CD8-positive, alpha-beta memory T cell (primary cell): ENCODE data around the gene CDC6. TPM values are rescaled to one million over a fixed set of nuclear protein-coding genes. Genes with fewer than 3 reads are reported as not detected.

Experiments used
- CTCF ChIA-PET: fragments of 350-600 bp; sonication (Branson Sonifier 250); formaldehyde crosslinking; loops from one replicate; lab custom pipeline; 2021; ENCODE audit warnings: antibody characterized with exemption; lab: Charles Lee
- POLR2A ChIA-PET: fragments of 350-600 bp; sonication (Branson Sonifier 250); formaldehyde crosslinking; loops from one replicate; lab custom pipeline; 2021; ENCODE audit warnings: antibody characterized with exemption; lab: Charles Lee
- DNase-seq, 5 donors: peaks; one replicate each; pipeline versions ENCODE4 v3.0.0 to v3.0.0-alpha.2; 2020 to 2022; ENCODE audit warnings: mixed read lengths in 1 of 5
- H3K27ac ChIP-seq: one replicate; pipeline ENCODE4 v1.7.0; 2013; ENCODE audit warnings: low read depth, mild to moderate bottlenecking, low read length, moderate library complexity
- H3K27me3 ChIP-seq: 2 replicates; pipeline ENCODE4 v1.7.0; 2013; ENCODE audit warnings: low read length, mild to moderate bottlenecking; ENCODE audit not compliant: insufficient read depth, poor library complexity, severe bottlenecking
- H3K36me3 ChIP-seq: 2 replicates; pipeline ENCODE4 v1.7.0; 2013; ENCODE audit warnings: mild to moderate bottlenecking, low read length, moderate library complexity; ENCODE audit not compliant: insufficient read depth
- H3K4me1 ChIP-seq: 2 replicates; pipeline ENCODE4 v1.7.0; 2013; ENCODE audit warnings: mild to moderate bottlenecking, low read length, moderate library complexity; ENCODE audit not compliant: insufficient read depth
- H3K4me3 ChIP-seq: 2 replicates; pipeline ENCODE4 v1.7.0; 2013; ENCODE audit warnings: mild to moderate bottlenecking, low read length
- H3K9me3 ChIP-seq: 2 replicates; pipeline ENCODE4 v1.7.0; 2013; ENCODE audit warnings: mild to moderate bottlenecking, low read length
- H3K27ac Mint-ChIP-seq, 8 donors: one replicate each; pipeline ENCODE4 v1.8.0; 2020 to 2021; ENCODE audit warnings: mixed read lengths in 8 of 8, mild to moderate bottlenecking in 6 of 8, inconsistent platforms in 3 of 8, moderate library complexity in 3 of 8
- H3K27me3 Mint-ChIP-seq, 2 donors: one replicate each; pipeline ENCODE4 v1.8.0; 2020 to 2021; ENCODE audit warnings: mixed read lengths in 2 of 2, mild to moderate bottlenecking in 1 of 2, moderate library complexity in 1 of 2
- H3K36me3 Mint-ChIP-seq, 3 donors: one replicate each; pipeline ENCODE4 v1.8.0; 2020 to 2021; ENCODE audit warnings: mixed read lengths in 3 of 3, inconsistent platforms in 1 of 3, mild to moderate bottlenecking in 1 of 3
- H3K4me1 Mint-ChIP-seq, 3 donors: one replicate each; pipeline ENCODE4 v1.8.0; 2020 to 2021; ENCODE audit warnings: mixed read lengths in 3 of 3, inconsistent platforms in 1 of 3, mild to moderate bottlenecking in 1 of 3
- H3K4me3 Mint-ChIP-seq, 7 donors: one replicate each; pipeline ENCODE4 v1.8.0; 2020 to 2021; ENCODE audit warnings: mixed read lengths in 7 of 7, mild to moderate bottlenecking in 6 of 7, moderate library complexity in 4 of 7, inconsistent platforms in 2 of 7
- H3K9me3 Mint-ChIP-seq, 5 donors: one replicate each; pipeline ENCODE4 v1.8.0; 2020 to 2022; ENCODE audit warnings: mixed read lengths in 5 of 5, mild to moderate bottlenecking in 3 of 5, moderate library complexity in 2 of 5, inconsistent platforms in 1 of 5
- polyA plus RNA-seq: library from polyadenylated mRNA; unstranded; fragments of 300-500 nt; fragmentation: Illumina TruSeq; gene quantifications from one replicate; pipeline ENCODE4 v1.2.3, GENCODE V29; 2021
- total RNA-seq, 2 experiments: library from RNA; stranded (reverse); gene quantifications; one replicate each; pipeline ENCODE4 v1.2.3, GENCODE V29; 2021

CDC6 gene
- total and polyA plus RNA-seq, 3 experiments from 2014 or later, result 0.49 to 110 (median 107) TPM

DNA sequence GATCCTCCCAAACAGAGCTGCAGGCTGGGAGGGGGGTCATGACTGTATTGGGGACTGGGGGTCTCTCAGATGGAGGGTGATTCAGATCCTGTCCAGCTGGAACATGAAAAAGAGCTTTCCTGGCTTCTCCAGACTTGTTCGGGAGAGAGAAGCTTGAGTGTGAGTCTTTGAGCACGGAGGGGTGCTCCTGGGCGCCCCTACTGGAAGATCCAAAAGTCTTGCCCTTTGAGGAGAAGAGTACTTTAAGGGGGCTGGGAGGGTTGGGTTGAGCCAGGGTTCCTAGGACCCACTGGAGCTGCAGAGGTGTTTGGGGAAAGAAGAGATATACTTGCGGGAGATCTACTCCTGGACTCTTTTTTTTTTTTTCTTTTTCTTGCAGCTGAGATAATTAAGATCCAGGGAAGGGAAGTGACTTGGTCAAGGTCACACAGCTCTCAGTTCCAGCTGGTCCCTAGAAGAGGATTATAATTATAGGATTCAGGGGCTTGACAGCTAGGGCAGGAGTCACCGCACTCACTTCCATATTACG lies 29.7 kb downstream of the CDC6 start:
- H3K4me1 Mint-ChIP-seq, result peaks cover 50 to 83% (median 82%) of the 10 kb centered on the region in 3 donors
- Histone ChIP-seq H3K9me3 (no peaks in the 10 kb centered on the region), H3K4me3 (peak overlapping the region; percentile 92), H3K4me1 (peaks cover 67% of the 10 kb centered on the region), H3K36me3 (no peaks in the 10 kb centered on the region), H3K27me3 (no peaks in the 10 kb centered on the region), H3K27ac (peak overlapping the region; percentile 84)
- peaks cover 0 to 2% (median 0%) of the 10 kb centered on the region in 5 donors for H3K9me3 Mint-ChIP-seq
- peak overlapping the region; percentile 93 to 100 (median 100) for H3K27ac Mint-ChIP-seq
- ChIA-PET POLR2A (interaction anchor here (0.6 to 2.9 kb wide), 5 partner anchors 9 to 247 kb away, joined by 3 to 17 read pairs (median 3); no protein-coding TSS in a partner anchor), CTCF (interaction anchor here (0.5 to 8.0 kb wide), 9 partner anchors 11 to 842 kb away, joined by 3 to 83 read pairs (median 7); partner anchors contain the start of gene RARA)
- peaks cover 0 to 15% (median 0%) of the 10 kb centered on the region in 3 donors for H3K36me3 Mint-ChIP-seq
- H3K27me3 Mint-ChIP-seq, result no peaks in the 10 kb centered on the region
- DNase-seq, result peak in 4 of 5 donors; percentile 34 to 65 (median 42)
- H3K4me3 Mint-ChIP-seq, result peak overlapping the region; percentile 86 to 98 (median 98)

DNA sequence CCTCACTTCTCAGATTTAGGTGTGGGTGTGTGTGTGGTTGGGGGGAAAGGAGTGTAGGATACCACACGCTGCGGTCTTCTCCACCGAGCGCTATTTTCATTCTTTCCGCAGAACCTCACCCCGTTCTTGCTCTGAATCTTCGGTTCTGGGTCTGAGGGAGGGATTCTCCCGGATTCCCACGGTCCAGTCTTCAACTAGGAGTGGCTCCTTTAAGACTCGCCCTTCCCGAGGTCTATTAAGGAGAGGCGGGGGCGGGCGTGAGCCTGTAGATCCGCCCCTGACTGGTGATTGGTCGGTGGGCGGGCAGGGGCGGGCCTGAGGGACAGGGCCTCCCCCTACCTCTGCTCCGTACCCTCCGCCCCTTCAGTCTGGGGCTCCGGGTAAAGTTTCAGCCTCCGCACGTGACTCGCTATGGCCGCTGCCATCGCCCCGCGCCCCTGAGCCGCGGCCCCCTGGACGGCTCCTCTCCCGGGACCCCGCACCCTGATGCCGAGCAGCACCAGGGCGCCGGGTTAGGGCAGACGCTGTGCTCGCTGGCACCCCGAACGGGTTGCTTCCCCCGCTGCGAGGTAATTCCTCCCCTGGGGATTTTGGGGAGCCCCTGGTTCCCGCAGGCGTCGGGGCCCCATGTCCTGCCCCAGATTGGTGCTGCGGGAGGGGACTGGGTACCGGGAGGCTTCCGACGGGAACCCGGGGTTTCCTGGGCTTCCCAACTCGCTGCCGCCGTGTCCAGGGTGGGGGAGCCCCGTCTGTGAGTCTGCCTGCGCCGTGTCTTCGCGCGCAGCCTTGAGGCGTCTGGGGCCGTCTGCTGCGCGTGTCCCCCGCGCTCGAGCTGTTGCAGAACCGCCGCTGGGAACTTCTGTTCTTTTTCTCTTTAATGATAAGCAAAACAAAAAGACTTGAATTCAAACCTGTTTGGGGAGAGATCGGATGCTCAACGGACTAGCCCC lies 30.5 kb downstream of the CDC6 start:
- H3K9me3 Mint-ChIP-seq, result peaks cover 0 to 8% (median 2%) of the 10 kb centered on the region in 5 donors
- CTCF ChIA-PET, result interaction anchor here (0.8 to 8.0 kb wide), 10 partner anchors 11 to 214 kb away, joined by 3 to 83 read pairs (median 6); partner anchors contain the start of gene RARA
- Histone ChIP-seq H3K27ac (peak overlapping the region; percentile 84), H3K36me3 (no peaks in the 10 kb centered on the region), H3K4me3 (peak overlapping the region; percentile 92), H3K9me3 (no peaks in the 10 kb centered on the region), H3K4me1 (peaks cover 70% of the 10 kb centered on the region), H3K27me3 (no peaks in the 10 kb centered on the region)
- POLR2A ChIA-PET, result interaction anchor here (0.6 to 2.9 kb wide), 7 partner anchors 10 to 35 kb away, joined by 3 to 17 read pairs (median 4); partner anchors contain the start of gene CDC6
- peak overlapping the region; percentile 86 to 98 (median 98) for H3K4me3 Mint-ChIP-seq
- H3K27me3 Mint-ChIP-seq, result peaks cover 0 to 7% of the 10 kb centered on the region in 2 donors
- H3K27ac Mint-ChIP-seq, result peak overlapping the region; percentile 98 to 100 (median 100)
- H3K36me3 Mint-ChIP-seq, result peaks cover 0 to 19% (median 0%) of the 10 kb centered on the region in 3 donors
- H3K4me1 Mint-ChIP-seq, result peaks cover 57 to 91% (median 86%) of the 10 kb centered on the region in 3 donors
- DNase-seq, result peak; percentile 89 to 93 (median 90)

DNA sequence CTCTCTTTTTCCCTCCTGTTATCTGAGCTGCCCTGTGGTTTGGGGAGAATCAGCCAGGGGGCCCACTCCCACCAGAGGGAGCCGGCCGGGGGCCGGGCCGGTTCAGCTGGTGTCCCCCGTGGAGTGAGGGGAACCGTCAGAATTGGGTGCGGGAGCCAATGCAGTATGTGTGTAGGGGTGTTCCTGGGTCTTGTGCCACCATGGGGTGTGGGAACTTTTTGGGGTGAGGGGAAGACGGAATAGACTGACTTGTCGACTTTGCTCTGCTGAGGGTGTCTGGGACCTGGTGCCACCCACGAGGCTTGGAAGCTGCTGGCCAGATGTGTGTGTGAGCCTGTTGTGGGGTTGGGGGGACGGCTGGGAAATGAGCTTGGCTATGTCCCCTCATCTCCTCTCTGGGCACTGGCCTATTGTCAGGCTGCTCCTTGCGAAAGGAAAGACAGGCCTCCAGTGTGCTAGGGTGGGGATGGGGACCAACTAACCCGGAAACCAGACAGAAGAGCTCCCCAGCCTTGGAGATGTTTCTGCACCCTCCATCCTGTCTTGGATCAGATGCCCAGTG lies 31.2 kb downstream of the CDC6 start:
- Histone ChIP-seq H3K4me1 (peaks cover 77% of the 10 kb centered on the region), H3K4me3 (peak overlapping the region; percentile 92), H3K27me3 (no peaks in the 10 kb centered on the region), H3K27ac (peak overlapping the region; percentile 84), H3K36me3 (no peaks in the 10 kb centered on the region), H3K9me3 (no peaks in the 10 kb centered on the region)
- Mint-ChIP-seq H3K36me3 (peaks cover 0 to 19% (median 0%) of the 10 kb centered on the region in 3 donors), H3K4me1 (peaks cover 65 to 91% (median 86%) of the 10 kb centered on the region in 3 donors), H3K27ac (peak overlapping the region; percentile 98 to 100 (median 100)), H3K27me3 (peaks cover 0 to 8% of the 10 kb centered on the region in 2 donors), H3K9me3 (peaks cover 0 to 8% (median 2%) of the 10 kb centered on the region in 5 donors), H3K4me3 (peak overlapping the region; percentile 86 to 98 (median 98))
- DNase-seq, result peak in 2 of 5 donors; percentile 31 to 59
- ChIA-PET POLR2A (interaction anchor here (0.5 to 2.9 kb wide), 7 partner anchors 9 to 68 kb away, joined by 3 to 17 read pairs (median 4); partner anchors contain the start of genes CDC6 and RARA), CTCF (interaction anchor here (0.9 to 8.0 kb wide), 4 partner anchors 10 to 36 kb away, joined by 3 to 83 read pairs (median 18); partner anchors contain the start of gene RARA)

DNA sequence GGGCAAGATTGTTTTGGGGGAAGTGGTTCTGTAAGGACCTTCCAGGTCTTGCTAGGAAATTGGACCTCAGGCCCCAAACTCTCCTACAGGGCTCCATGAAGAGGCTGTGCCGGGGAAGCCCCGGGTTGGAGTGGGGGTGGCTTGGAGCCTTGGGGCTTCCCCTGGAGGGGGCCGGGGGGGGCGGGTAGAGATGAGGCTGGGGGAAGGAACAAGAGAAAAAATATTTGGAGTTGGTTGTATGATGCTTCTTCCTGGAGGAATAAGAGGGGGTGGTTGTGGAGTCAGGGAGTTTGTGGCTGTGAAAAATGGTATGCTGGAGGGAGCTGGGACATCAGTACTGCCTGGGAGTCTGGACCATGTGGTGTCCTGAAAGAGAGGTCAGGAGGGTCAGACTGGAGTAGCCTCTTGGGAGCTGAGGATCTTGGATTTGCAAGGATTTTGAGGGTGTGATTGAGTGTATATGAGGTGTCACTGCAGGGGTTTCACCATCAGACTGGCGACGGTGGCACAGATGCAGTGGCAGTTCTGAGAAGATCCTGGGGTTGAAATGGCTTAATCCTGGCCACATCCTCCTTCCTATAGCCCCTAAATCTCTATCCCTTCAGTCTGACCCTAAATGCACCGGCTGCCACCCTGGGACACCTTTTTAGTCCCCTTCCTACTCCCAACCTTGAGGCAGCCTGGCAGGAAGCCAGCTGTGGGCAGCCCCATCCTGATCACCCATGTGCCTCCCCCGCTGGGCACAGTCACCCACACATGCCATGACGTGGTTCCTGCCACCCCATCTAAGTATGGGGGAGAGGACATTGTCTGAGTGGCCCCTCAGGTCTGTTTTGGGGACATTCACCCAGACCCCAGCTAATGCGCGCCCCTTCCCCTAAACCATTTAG lies 32.2 kb downstream of the CDC6 start:
- Mint-ChIP-seq H3K27me3 (peaks cover 0 to 8% of the 10 kb centered on the region in 2 donors), H3K4me3 (peak overlapping the region; percentile 86 to 98 (median 98)), H3K27ac (peak overlapping the region; percentile 98 to 100 (median 100)), H3K9me3 (peaks cover 0 to 8% (median 2%) of the 10 kb centered on the region in 5 donors), H3K36me3 (peaks cover 0 to 19% (median 0%) of the 10 kb centered on the region in 3 donors), H3K4me1 (peaks cover 73 to 90% (median 85%) of the 10 kb centered on the region in 3 donors)
- peak overlapping the region; percentile 92 for H3K4me3 ChIP-seq
- H3K27me3 ChIP-seq, result no peaks in the 10 kb centered on the region
- H3K36me3 ChIP-seq, result no peaks in the 10 kb centered on the region
- ChIA-PET POLR2A (interaction anchor here (0.5 to 4.4 kb wide), 7 partner anchors 8 to 69 kb away, joined by 3 to 30 read pairs (median 4); partner anchors contain the start of genes CDC6 and RARA), CTCF (interaction anchor here (1.2 to 8.0 kb wide), 4 partner anchors 9 to 38 kb away, joined by 3 to 83 read pairs (median 18); partner anchors contain the start of gene RARA)
- H3K4me1 ChIP-seq, result peaks cover 81% of the 10 kb centered on the region
- DNase-seq, result peak; percentile 78 to 91 (median 86)
- peak overlapping the region; percentile 100 for H3K27ac ChIP-seq
- H3K9me3 ChIP-seq, result no peaks in the 10 kb centered on the region

DNA sequence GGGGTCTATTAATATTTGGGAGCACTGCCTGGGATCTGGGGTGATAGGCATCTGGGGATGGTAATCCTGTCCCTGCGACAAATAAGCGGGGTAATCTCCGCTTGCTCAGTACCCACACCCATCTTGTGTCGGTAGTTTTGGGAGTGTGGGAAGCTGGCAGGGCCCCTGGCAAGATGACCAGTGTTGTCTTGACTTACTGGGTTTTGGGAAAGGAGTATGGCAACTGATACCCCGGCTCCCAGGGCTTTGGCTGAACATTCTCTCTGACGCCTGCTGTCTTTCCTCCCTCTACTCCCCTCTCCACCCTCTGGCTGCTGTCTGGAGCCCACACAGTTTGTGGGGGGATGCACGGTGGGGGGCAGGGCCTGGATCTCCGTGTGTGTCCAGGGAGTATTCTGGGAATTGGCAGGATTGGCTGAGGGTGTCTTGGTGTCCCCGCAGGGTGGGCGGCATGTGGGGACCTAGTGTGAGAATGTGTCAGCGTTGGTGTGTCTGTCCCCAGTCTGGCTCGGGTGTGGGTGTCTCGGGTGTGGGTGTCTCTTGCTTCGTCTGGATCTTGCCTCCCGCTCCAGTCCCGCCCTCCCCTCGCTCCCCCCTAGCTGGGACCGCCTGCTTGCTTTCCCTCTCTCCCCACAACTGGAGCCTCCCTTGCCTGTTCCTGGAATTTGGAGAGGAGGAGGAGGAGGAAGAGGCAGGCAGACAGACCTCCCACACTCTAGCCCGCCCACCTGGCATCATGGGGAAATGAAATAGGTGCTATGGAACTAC lies 33.3 kb downstream of the CDC6 start:
- peaks cover 80% of the 10 kb centered on the region for H3K4me1 ChIP-seq
- peak in 4 of 5 donors; percentile 63 to 82 (median 64) for DNase-seq
- peak overlapping the region; percentile 92 for H3K4me3 ChIP-seq
- no peaks in the 10 kb centered on the region for H3K27me3 ChIP-seq
- peaks cover 0 to 19% (median 0%) of the 10 kb centered on the region in 3 donors for H3K36me3 Mint-ChIP-seq
- H3K36me3 ChIP-seq, result no peaks in the 10 kb centered on the region
- peak overlapping the region; percentile 100 for H3K27ac ChIP-seq
- H3K27ac Mint-ChIP-seq, result peak overlapping the region; percentile 98 to 100 (median 100)
- peaks cover 83 to 90% (median 84%) of the 10 kb centered on the region in 3 donors for H3K4me1 Mint-ChIP-seq
- ChIA-PET CTCF (interaction anchor here (1.0 to 8.0 kb wide), 8 partner anchors 8 to 37 kb away, joined by 3 to 83 read pairs (median 8); partner anchors contain the start of gene RARA), POLR2A (interaction anchor here (0.7 to 4.4 kb wide), 2 partner anchors 13 to 304 kb away, joined by 3 to 30 read pairs; partner anchors contain the start of gene RARA)
- H3K9me3 ChIP-seq, result no peaks in the 10 kb centered on the region
- peak overlapping the region; percentile 86 to 98 (median 98) for H3K4me3 Mint-ChIP-seq
- H3K9me3 Mint-ChIP-seq, result peaks cover 0 to 8% (median 2%) of the 10 kb centered on the region in 5 donors
- H3K27me3 Mint-ChIP-seq, result peaks cover 0 to 8% of the 10 kb centered on the region in 2 donors

DNA sequence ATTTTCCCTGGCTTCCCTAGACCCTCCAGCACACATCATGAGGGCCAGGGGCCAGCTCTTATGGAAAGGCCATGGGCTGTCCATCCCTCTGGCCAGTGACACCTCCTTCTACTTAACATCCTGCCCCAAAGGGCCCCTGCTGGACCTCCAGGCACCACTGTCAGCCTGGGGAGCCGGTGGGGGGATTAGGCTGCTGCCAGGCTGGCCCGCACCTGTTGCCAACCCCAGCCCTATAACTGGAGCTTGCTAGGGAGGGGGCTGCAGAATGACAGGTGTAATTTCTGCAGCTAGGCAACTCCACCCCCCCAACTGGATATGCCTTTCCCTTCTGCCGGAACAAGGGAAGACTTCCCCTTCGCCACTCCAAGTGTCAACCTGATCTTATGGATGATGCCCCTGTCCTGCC lies 33.8 kb downstream of the CDC6 start:
- Histone ChIP-seq H3K27me3 (no peaks in the 10 kb centered on the region), H3K4me1 (peaks cover 81% of the 10 kb centered on the region), H3K27ac (peak overlapping the region; percentile 100), H3K4me3 (peak overlapping the region; percentile 92), H3K36me3 (no peaks in the 10 kb centered on the region), H3K9me3 (no peaks in the 10 kb centered on the region)
- Mint-ChIP-seq H3K4me3 (peak overlapping the region; percentile 86 to 98 (median 98)), H3K4me1 (peaks cover 84 to 91% (median 89%) of the 10 kb centered on the region in 3 donors), H3K27me3 (peaks cover 0 to 8% of the 10 kb centered on the region in 2 donors), H3K9me3 (peaks cover 0 to 8% (median 2%) of the 10 kb centered on the region in 5 donors), H3K36me3 (peaks cover 0 to 19% (median 0%) of the 10 kb centered on the region in 3 donors), H3K27ac (peak overlapping the region; percentile 98 to 100 (median 100))
- no peak for DNase-seq
- POLR2A ChIA-PET, result interaction anchor here (0.7 to 4.4 kb wide), 4 partner anchors 13 to 304 kb away, joined by 3 to 30 read pairs (median 4); partner anchors contain the start of gene RARA
- CTCF ChIA-PET, result interaction anchor here (0.8 to 2.5 kb wide), 7 partner anchors 11 to 37 kb away, joined by 3 to 15 read pairs (median 3); no protein-coding TSS in a partner anchor
